HG03460 (cell line): ENCODE measurements around the gene ZFAND6.
"Not testable (repeated sequence)": the region's sequence is repeated elsewhere in the genome, so short reads cannot be mapped to it uniquely, and the experiment has no call there.

Experiments used
- ATAC-seq: cut with Tn5 transposase; IDR thresholded peaks from one replicate; pipeline ENCODE4 v1.9.1; 2021; ENCODE audit not compliant: unreplicated experiment

ZFAND6 gene

GRCh38 chr15:80058851-80059785 lies at the start of gene ZFAND6:
Gene ZFAND6, plus strand, starts transcription at chr15:80059676. Its CDS starts 60,669 bp downstream, at chr15:80120345.
- ATAC-seq, result peak; percentile 76

GRCh38 chr15:80010131-80010673 lies 49.3 kb upstream of the ZFAND6 start:
- ATAC-seq, result no peak

- peak; percentile 51 for ATAC-seq
Measured at GRCh38 chr15:80011041-80011523, 48.4 kb upstream of the ZFAND6 start.

GRCh38 chr15:80011596-80011995 lies 47.9 kb upstream of the ZFAND6 start:
- no peak for ATAC-seq

- ATAC-seq, result no peak
Measured at GRCh38 chr15:80012060-80012726, 47.3 kb upstream of the ZFAND6 start.

- not testable (repeated sequence) for ATAC-seq
Measured at GRCh38 chr15:80014186-80014585, 45.3 kb upstream of the ZFAND6 start.

GRCh38 chr15:80015156-80015555 lies 44.3 kb upstream of the ZFAND6 start:
- ATAC-seq, result no peak

- not testable (repeated sequence) for ATAC-seq
Measured at GRCh38 chr15:80016506-80016905, 43.0 kb upstream of the ZFAND6 start.

GRCh38 chr15:80017139-80017538 lies 42.3 kb upstream of the ZFAND6 start:
- ATAC-seq, result not testable (repeated sequence)

- ATAC-seq, result no peak
Measured at GRCh38 chr15:80019168-80019745, 40.2 kb upstream of the ZFAND6 start.

GRCh38 chr15:80020149-80020548 lies 39.3 kb upstream of the ZFAND6 start:
- not testable (repeated sequence) for ATAC-seq

- ATAC-seq, result no peak
Measured at GRCh38 chr15:80020731-80021130, 38.7 kb upstream of the ZFAND6 start.

- no peak for ATAC-seq
Measured at GRCh38 chr15:80026310-80026709, 33.2 kb upstream of the ZFAND6 start.

GRCh38 chr15:80026754-80027153 lies 32.7 kb upstream of the ZFAND6 start:
- ATAC-seq, result no peak

- ATAC-seq, result no peak
Measured at GRCh38 chr15:80028937-80029336, 30.5 kb upstream of the ZFAND6 start.

- no peak for ATAC-seq
Measured at GRCh38 chr15:80031841-80032240, 27.6 kb upstream of the ZFAND6 start.

- no peak for ATAC-seq
Measured at GRCh38 chr15:80034629-80035028, 24.8 kb upstream of the ZFAND6 start.

GRCh38 chr15:80036071-80036470 lies 23.4 kb upstream of the ZFAND6 start:
- ATAC-seq, result no peak

GRCh38 chr15:80041494-80042253 lies 17.8 kb upstream of the ZFAND6 start:
- ATAC-seq, result no peak

- no peak for ATAC-seq
Measured at GRCh38 chr15:80042568-80042967, 16.9 kb upstream of the ZFAND6 start.
